IPS-11a (cell line): ENCODE measurements around the gene RBM26.
"Not testable (repeated sequence)": the region's sequence is repeated elsewhere in the genome, so short reads cannot be mapped to it uniquely, and the experiment has no call there.

Experiments
- H3K4me3 ChIP-seq: one replicate; pipeline ENCODE4 v1.5.1; 2013; ENCODE audit warnings: low read depth, low read length, control low read depth

Gene RBM26

DNA sequence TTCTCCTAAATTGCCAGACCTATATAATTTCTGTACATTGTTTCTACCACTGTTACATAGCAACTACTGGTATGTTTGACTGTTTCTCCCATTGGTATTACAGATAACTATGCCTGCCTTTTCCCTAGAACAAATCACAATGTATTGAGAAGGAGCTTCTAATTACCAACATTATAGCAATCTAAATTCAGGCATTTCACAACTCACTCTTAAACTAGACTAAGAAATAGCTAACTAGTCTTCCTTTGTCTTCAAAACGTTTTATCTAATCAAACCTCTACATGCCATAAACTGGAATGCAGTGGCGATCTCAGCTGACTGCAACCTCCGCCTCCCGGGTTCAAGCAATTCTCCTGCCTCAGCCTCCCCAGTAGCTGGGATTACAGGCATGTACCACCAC lies 18.2 kb downstream of the RBM26 start:
- H3K4me3 ChIP-seq: no peak overlapping the region

DNA sequence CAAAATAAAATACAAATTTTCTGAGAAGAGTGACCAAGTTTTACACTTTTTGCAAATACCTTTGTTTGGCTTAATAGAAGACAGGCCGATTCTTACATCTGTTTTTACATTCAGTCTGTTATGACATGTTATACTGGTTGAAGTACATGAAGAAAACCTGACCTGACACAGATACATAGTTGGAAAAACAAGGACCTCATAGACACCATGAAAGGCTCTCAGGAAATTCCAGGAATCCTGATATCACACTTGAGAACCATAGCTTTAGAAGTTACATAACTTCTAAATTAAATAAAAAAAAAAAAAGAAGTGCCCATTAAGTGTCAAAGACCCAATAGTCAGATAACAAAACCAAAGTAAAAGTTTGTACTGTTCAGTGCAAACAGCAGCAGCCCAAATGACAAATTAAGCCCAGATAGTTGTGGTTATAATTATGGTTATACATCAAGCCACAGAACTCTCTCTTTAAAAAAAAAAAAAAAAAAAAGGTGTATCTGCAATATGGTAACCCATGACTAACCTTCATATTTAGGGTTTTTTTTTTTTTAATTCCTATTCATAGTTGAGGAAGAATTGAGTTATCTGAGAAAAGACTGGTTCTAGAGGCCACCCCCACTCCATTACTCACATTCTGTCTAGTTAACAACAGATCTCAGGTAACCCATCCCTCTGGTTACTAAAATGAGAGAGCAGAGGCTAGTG lies 19.8 kb downstream of the RBM26 start:
- H3K4me3 ChIP-seq: no peak overlapping the region

DNA sequence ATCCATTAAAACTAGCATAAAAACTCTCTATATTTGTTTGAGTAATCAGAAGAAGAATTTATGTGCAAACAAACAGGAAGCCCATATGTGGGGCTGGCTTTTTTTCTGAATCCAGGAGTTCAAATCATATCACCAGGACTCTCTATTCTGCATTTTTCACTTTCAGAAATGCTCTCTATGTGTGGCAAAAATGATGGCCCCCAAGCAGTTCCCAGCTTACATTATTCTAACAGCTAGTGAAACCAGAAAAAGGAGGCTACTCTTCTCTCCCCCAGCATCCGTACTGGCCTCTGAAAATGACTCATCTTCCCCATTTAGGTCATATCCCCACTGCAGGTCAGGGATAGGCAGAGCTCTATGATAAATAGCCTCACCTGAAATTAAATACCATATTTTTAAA lies 20.4 kb downstream of the RBM26 start:
- no peak overlapping the region for H3K4me3 ChIP-seq

DNA sequence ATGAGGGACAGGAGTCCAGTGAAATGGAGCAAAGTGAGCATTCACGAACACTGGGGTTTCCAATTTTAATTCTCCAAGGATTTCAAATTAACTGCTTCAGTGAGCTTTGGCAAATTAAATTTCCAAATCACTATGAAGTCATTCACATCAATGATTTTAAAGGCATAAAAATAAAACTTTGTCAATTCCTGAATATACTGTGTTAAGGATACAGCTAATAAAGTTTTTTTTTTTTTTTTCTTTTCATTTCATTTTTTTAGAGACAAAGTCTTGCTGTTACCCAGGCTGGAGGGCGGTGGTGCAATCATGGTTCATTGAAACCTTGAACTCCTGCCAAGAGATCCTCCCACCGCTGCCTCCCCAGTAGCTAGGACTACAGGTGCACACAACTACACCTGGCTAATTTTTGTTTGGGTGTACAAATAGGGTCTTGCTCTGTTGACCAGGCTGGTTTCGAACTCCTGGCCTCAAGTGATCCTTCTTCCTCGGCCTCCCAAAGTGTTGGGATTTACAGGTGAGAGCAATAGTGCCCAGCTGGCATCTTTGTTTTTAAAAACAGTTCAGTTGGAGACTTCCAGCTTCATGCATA lies 21.9 kb downstream of the RBM26 start:
- H3K4me3 ChIP-seq: no peak overlapping the region

DNA sequence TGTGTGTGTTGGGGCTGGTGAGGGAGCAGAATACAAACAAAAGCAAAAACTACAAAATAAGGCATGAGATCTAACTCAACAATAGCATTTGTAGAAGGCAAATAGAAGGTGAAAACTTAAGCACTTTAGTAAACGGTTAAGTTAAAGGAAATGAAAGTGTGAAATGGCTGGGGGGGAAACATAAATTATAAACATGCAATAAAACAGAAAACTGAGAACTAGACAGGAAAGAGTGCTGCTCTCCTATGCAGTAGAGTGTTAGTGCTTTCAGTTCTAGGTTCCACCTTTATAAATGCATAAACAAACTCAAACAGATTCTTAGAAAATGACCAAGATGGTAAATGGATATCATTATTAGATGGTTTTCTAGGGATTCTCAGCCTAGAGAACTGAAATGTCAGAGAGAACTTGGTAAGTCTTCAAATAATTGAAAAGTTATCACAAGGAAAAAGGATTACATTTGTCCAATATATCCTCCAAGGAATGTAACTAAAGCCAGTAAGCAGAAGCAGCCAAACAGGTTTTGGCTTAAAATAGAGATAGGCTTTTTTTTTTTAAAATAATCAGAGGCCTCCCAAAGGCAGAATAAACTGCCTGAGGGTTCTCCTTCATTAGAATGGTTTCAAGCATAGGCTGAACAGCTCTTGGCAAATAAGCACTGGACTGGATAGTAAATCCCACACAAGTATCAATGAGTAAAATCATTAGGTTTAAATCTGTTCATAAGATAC lies 23.3 kb downstream of the RBM26 start:
- no peak overlapping the region for H3K4me3 ChIP-seq

DNA sequence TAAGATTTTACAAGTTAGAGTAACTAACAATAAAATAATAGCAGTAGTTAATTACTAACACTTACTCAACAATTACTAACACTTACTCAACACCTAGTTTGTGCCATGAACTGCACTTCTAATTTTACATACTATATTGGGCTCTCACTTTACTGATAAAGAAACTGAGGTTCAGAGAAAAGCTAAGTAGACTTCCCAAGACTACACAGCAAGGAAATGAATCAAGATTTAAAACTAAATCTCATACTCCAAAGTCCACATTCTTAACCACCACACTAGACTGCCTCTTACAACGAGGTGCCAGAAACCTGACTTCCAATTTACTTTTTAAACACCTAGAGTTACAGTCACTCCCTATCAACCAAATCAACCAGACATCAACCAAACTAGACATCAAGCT lies 25.1 kb downstream of the RBM26 start:
- no peak overlapping the region for H3K4me3 ChIP-seq

DNA sequence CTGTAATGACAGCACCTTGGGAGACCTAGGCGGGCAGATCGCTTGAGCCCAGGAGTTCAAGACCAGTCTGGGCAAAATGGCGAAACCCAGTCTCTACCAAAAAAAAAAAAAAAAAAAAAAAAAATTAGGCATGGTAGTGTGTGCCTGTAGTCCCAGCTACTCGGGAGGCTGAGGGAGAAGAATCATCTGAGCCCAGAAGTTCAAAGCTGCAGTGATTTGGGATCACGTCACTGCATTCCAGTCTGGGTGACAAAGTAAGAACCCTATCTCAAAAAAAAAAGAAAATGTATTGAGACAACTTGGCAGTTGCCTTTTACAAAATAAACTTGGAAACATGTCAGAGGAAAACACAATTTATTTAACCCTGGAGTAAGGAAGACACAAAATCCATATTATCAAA lies 26.8 kb downstream of the RBM26 start:
- H3K4me3 ChIP-seq: no peak overlapping the region

DNA sequence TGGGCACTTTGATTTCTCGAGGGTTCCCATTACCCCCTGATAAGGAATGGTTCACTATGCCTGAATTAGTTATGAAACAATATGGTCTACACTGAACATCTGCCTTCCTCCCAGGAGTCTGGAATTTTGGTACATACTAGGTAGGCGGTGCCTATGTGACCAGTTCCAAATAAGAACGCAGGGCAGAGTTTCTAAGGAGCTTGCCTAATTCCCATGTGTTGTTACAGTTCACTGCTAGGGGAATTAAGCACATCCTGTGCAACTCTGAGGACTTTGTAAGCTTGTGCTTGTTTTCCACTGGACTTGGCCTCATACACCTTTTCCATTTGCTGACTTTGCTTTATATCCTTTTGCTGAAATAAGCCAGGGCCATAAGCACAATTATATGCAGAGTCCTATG lies 29.2 kb downstream of the RBM26 start:
- H3K4me3 ChIP-seq: no peak overlapping the region

DNA sequence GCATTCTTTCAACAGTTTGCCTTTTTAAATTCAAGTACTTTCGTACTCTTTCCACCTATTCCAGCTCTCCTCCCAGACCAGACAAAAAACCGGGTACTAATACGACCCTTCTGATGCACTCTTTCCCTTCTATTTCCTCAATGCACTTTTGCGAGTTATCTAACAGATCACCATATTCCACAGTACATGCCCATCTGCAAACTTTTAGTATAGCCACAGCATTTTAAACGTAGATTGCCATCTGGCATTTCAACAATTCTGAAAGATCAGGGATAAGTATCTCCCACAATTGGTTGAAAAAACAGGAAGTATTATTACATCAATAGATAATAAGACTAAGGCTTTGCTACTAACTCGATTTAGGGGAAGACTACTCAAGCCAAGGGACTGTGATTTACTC lies 31.5 kb downstream of the RBM26 start:
- H3K4me3 ChIP-seq: no peak overlapping the region

DNA sequence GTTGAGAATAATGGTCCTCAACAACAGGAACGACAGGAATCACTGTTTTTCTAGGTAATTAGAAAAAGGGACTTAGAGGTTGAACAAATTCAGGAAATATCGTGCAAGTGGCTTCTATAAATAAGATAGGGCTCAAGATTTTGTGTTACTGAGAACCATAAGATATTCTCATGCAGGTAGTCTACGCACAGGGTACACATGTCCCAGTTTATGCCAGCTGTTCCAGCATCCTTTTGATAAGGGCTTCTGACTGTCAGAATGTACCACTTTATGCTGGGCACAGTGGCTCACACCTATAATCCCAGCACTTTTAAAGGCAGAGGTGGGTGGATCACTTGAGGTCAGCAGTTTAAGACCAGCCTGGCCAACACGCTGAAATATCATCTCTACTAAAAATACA lies 32.1 kb downstream of the RBM26 start:
- H3K4me3 ChIP-seq: no peak overlapping the region

DNA sequence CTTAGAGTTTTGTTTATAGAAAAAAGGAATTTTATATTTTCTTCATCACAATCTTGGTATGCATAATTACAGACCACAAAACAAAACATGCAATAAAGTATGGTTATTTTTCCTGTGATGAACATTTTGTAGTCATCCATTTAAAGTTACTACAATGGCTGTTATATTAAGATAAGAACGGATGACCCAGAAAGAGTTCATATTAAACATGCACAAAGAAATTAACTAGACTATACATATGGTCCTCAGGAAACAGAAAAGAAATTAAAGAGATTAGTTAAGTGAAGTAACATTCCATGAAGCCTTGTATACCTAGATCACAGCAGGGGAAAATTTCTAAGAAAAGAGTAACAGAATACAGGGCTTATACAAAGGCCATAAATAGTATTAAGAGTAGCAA lies 36.8 kb downstream of the RBM26 start:
- H3K4me3 ChIP-seq: no peak overlapping the region

DNA sequence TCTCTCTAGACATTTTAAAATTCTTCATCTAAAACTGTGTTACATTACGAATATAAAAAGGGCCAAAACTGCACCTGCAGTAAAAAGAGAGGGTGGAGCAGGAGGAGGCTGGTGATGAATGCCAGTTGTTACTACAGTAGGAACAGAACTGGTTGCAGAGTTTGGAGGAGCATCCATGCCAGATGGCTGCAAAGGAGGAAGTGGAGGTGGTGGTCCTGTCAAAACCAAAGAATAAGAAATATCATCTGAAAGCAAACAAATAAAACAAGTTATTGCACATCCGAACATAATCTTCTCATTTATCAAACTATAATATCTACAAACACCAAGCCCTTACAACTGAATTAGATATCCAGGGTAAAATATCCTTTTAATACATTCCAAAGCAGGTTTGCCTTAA lies 40.1 kb downstream of the RBM26 start:
- no peak overlapping the region for H3K4me3 ChIP-seq

DNA sequence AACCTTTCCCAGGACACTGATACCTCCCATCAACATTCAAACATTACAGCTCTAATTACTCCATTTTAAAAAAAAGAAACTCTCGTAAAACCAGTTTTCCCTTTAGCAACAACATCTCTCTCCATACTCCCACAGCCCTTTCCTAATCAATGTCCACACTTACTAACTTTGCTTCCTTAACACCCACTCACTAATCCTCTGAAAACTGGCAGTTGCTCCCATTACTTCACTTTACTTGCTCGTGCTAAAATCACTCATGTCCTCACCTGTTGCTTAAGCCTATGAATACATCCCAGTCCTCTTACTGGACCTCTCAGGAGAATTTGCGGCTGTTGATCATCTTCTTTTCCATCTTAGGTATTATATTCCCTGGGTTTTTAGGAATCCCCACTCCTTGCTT lies 44.8 kb downstream of the RBM26 start:
- H3K4me3 ChIP-seq: no peak overlapping the region

DNA sequence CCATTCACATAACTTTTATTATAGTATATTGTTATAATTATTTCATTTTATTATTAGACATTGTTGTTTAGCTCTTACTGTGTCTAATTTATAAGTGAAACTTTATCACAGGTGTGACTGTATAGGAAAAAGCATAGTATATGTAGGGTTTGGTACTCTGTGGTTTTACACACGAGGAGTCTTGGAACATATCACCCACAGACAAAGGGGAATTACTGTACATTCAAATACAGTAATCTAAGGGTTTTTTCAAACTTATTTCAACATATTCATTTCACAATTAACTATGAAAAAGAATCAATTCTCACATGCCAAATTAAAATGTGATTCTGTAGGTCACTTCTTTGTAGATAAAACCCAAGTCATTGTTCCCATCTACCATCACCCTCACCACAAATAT lies 46.0 kb downstream of the RBM26 start:
- H3K4me3 ChIP-seq: no peak overlapping the region

DNA sequence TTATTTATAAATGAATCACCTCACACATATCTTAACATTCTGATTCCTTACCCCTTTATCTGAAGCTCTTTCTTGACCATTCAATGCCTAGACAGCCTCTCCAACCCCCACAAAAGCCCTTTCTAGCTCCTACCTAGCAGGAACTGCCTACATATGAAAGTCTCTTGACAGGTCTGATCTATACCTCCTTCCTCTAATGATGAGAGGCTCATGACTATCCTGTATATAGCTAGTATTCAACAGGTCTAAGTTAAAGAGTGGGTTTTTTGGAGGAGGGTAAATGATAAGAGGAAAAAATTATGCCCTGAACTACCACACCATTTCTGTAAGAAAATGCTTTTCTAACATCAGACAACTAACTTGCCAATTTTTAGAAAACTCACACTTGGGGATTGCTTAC lies 47.0 kb downstream of the RBM26 start:
- H3K4me3 ChIP-seq: no peak overlapping the region

DNA sequence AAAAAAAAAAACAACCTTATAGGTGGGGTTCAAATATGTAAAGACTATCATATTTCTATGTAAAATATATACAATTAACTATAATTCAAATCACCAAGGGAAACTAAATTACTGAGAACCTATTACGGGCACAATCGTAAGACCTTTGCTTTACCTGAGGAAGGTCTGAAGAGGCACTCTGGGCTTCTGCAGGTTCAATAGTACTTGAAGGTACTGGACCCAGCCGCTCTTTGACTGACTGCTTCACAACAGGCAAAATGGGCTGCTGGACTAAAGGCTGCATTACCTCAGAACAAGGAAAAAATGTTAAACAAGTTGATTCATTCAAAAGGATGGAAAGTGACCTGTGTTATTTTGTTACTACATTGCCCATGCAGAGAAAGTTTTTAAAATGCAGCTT lies 51.8 kb downstream of the RBM26 start:
- H3K4me3 ChIP-seq: no peak overlapping the region

DNA sequence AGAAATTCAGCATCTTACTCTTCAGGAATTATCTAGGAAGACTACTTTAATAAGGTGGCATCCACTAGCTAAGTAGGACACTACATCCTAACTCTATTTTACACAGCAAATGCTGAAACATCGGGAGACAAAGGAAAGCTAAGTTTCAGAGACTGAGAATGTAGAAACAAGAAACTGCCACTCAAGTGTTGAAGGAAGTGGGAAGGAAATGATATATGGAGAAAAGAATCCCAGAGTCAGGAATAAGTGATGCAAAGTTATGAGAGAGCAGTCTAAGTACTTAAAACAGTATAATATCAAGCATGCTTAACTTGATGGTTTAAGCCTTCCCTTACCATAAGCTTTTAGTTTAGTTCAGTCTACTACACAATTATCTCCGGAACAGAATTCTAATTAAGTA lies 52.4 kb downstream of the RBM26 start:
- no peak overlapping the region for H3K4me3 ChIP-seq

DNA sequence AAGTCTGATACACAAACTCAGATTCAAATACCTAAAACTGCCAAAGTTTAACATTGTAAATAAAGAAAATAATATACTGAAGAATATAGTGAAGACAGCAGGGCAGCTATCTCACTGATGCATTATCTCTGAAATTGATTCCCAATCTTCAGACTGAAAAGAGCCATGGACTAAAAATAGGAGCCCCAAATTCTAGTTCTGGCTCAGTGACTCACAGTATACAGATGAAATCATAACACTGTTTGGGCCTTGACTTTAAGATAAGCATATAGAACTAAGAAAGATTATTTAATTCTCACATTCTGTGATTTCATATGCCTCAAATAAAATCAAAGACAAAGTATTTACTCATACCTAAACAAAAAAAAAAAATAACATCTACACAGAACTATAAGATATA lies 53.9 kb downstream of the RBM26 start:
- H3K4me3 ChIP-seq: no peak overlapping the region

DNA sequence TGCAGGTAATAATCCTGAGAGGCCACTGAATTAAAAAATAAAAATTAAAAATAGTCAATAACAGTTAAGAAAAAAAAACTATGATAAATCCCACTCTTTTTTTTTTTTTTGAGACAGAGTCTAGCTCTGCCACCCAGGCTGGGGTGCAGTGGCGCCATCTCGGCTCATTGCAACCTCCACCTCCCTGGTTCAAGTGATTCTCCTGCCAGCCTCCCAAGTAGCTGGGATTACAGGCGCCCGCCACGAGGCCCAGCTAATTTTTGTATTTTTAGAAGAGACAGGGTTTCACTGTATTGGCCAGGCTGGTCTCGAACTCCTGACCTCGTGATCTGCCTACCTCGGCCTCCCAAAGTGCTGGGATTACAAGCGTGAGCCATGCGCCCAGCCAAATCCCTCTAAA lies 56.4 kb downstream of the RBM26 start:
- H3K4me3 ChIP-seq: not testable (repeated sequence)

DNA sequence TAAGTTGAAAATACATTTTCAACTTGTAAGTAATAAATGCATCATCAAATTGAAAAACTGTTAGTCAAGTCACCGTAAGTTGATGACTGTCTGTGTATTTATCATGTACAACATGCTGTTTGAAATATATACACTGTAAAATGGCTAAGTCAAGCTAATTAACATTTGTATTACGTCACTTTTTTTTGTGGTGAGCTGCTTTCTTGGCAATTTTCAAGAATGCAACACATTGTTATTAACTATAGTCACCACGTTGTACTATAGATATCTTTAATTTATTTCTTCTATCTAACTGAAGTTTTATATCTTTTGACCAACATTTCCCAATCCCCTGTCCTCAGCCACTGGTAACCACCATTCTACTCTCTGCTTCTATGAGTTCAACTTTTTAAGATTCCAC lies 57.0 kb downstream of the RBM26 start:
- H3K4me3 ChIP-seq: no peak overlapping the region

DNA sequence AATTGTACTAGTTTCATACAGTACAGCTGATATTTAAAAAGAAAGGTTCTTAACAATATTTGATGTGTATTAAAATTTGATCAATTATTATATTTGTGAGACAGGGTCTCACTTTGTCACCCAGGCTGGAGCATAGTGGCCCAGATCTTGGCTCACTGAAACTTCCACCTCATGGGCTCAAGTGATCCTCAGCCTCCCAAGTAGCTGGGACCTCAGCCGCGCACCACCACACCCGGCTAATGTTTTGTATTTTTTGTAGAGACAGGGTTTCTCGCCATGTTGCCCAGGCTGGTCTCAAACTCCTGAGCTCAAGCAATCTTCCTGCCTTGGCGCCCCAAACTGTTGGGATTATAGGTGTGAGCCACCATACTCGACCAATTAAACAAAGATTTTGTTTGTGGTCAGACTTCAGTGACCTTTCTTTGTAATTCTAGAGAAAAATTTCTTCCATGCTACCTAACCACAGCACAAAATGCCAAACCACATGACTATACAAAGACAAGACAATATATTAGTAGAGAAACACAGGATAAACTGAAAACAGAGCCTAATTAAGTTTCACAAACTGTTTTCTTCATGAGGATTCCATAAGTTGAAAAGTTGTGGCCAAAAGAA lies 59.6 kb downstream of the RBM26 start:
- H3K4me3 ChIP-seq: no peak overlapping the region

DNA sequence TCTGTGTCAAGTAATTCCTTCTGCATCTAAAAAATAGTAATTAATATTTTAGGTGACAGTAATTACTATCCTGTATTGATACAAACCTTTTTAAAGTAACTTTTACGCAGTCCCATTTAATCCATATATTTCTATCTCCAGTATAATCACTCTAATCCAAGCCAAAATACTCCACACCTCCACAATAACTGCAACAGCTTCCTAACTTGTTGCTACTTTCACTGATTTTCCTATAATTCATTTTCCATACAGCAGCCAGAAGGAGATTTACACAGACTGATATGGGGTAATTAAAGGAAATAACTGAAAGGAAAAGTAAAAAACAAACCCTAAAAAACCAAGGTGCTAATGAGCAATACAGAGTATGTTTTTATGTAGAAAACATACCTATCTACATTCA lies 64.9 kb downstream of the RBM26 start:
- no peak overlapping the region for H3K4me3 ChIP-seq
